Measurements from ENCODE around the gene S100A10.

Gene S100A10

DNA sequence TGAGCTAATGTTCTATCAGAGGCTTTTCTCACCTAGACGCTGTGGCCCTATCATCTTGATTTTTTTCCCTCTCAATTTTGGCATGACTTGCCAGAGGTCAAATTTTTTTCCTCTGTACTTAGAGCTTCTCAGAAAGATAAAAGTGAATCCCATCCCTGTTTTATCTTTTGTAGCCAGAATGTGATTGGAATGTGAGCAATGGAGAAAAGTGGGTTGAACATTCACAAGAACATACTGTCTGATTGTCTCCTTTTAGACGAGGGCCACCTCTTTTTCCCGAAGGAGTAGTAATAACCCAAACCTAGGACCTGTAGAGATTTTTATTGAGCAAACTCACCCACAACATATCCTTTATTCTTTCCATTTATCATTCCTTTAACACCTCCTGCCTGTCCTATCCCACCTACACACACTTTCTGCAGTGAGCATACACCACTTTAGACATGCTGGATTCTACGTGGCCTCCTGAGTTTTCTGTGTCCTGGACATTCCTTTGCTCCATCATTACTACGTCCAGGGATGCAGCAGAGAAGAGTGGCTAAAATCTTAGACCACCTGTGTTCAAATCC, 15.9 kb downstream of the S100A10 start:
- H3K27me3 ChIP-seq (replicated peaks) = no peaks in the 10 kb centered on the region

GRCh38 chr1:151976858-151977257, 16.8 kb downstream of the S100A10 start:
- TF ChIP-seq, protein P1, sequence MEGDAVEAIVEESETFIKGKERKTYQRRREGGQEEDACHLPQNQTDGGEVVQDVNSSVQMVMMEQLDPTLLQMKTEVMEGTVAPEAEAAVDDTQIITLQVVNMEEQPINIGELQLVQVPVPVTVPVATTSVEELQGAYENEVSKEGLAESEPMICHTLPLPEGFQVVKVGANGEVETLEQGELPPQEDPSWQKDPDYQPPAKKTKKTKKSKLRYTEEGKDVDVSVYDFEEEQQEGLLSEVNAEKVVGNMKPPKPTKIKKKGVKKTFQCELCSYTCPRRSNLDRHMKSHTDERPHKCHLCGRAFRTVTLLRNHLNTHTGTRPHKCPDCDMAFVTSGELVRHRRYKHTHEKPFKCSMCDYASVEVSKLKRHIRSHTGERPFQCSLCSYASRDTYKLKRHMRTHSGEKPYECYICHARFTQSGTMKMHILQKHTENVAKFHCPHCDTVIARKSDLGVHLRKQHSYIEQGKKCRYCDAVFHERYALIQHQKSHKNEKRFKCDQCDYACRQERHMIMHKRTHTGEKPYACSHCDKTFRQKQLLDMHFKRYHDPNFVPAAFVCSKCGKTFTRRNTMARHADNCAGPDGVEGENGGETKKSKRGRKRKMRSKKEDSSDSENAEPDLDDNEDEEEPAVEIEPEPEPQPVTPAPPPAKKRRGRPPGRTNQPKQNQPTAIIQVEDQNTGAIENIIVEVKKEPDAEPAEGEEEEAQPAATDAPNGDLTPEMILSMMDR (IDR thresholded peaks at IDR 0.05; ENCODE audit: low read depth, low read length, missing control alignments) = no peak
- in situ Hi-C loops (cut with HindIII; ENCODE audit: low pct_ligation_motif_present, low sequenced_read_pairs) = no loop called here
- Histone ChIP-seq H3K27ac (no peak overlapping the region), H3K4me3 (ENCODE audit: low read depth, low read length) (no peak overlapping the region), H3K36me3 (replicated peaks) (peaks cover 8% of the 10 kb centered on the region), H3K27me3 (replicated peaks) (no peaks in the 10 kb centered on the region)
- peak; percentile 74 for DNase-seq

More for the DNA sequence above, 15.9 kb downstream of the S100A10 start:
- H3K4me3 ChIP-seq (ENCODE audit: low read depth, low read length) = no peak overlapping the region
- in situ Hi-C loops (cut with HindIII; ENCODE audit: low pct_ligation_motif_present, low sequenced_read_pairs) = no loop called here
- H3K27ac ChIP-seq = no peak overlapping the region
- DNase-seq = no peak
- TF ChIP-seq, protein P1 (IDR thresholded peaks at IDR 0.05; ENCODE audit: low read depth, low read length, missing control alignments) = no peak
- peaks cover 16% of the 10 kb centered on the region for H3K36me3 ChIP-seq (replicated peaks)

DNA sequence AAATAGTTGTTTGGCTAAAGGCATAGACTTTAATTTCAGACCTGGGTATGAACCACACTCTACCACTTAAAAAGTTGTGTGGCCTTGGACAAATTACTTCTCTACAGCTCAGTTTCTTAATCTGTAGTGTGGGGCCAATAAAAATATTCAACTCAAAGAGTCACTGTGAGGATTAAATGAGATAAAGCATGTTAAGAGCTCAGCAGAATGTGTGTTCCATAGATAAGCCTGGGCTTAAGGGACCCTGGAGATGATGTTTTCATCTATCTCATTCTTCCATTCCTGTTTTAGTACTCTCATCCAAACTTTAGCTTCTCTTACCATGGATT, 17.7 kb downstream of the S100A10 start:
- DNase-seq = no peak
- TF ChIP-seq, protein P1 (IDR thresholded peaks at IDR 0.05; ENCODE audit: low read depth, low read length, missing control alignments) = no peak
- Histone ChIP-seq H3K27ac (no peak overlapping the region), H3K4me3 (ENCODE audit: low read depth, low read length) (no peak overlapping the region), H3K27me3 (replicated peaks) (no peaks in the 10 kb centered on the region), H3K36me3 (replicated peaks) (no peaks in the 10 kb centered on the region)
- in situ Hi-C loops (cut with HindIII; ENCODE audit: low pct_ligation_motif_present, low sequenced_read_pairs) = no loop called here

DNA sequence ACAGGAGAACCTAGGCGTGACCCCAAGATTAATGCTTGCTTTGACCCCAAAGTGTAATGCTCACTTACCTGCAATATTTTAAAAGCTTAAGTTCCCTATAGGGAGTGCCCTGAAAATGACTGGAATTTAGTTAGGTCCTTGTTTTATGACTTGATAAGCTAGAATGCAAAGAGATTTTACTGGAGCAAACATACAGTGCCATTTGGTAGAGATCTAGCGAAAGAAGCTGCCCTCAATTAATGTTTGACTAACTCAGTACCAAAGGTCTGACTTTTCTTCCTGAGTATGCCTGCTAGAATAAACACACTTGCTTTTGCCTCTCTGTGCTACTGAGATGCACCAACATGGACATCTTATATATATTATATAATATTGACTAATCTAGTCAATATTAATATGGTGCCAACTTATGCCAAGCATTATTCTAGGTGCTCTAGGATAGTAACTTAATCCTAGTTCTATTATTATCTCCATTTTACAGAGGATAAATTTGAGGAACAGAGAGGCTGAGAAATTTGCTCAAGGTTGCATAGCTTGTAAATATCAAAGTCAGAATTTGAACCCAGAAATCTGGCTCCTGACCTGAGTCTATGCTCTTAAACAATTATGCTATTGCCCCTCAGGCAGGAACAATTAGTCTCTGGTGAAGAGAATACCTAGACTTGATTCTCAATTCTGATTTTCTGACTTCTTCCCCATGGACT, 18.2 kb downstream of the S100A10 start:
- H3K27me3 ChIP-seq (replicated peaks) = no peaks in the 10 kb centered on the region
- no peak overlapping the region for H3K4me3 ChIP-seq (ENCODE audit: low read depth, low read length)
- TF ChIP-seq, protein P1 (IDR thresholded peaks at IDR 0.05; ENCODE audit: low read depth, low read length, missing control alignments) = no peak
- H3K36me3 ChIP-seq (replicated peaks) = no peaks in the 10 kb centered on the region
- in situ Hi-C loops (cut with HindIII; ENCODE audit: low pct_ligation_motif_present, low sequenced_read_pairs) = no loop called here
- H3K27ac ChIP-seq = no peak overlapping the region
- DNase-seq = no peak

DNA sequence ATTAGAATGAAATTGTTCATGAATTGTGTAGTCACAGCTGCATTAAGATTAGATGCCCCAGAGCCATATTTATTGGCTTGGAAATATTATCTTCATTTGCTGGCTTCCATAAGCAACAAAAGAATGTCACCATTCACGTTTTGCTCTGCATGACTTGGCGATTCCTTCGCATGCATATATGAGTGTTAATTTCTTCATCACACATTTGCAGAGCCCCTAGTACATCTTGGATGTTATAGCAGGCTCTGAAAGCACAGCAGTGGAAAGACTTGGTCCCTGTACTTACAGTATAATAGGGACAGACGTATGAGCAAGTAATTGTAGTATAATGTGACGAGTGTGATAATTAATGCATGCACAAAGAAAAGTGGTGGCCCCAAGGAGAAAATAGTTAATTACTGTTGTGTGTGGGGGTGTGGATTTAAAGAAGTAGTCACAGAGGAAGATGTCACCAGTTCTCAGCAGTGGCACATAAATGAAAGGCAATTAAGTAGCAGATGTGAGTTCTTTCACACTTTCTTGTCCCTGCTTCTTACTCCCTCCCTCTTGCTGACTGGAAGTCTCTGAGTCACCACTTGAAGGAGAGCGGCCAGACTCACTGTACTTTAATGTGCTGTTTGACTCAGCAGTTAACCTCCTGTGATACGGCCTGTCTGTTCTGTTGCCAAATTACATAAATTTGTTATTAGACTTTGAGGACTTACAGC, 21.0 kb downstream of the S100A10 start:
- Histone ChIP-seq H3K36me3 (replicated peaks) (no peaks in the 10 kb centered on the region), H3K27ac (no peak overlapping the region), H3K27me3 (replicated peaks) (no peaks in the 10 kb centered on the region), H3K4me3 (ENCODE audit: low read depth, low read length) (no peak overlapping the region)
- DNase-seq = peak; percentile 79
- TF ChIP-seq, protein P1 (IDR thresholded peaks at IDR 0.05; ENCODE audit: low read depth, low read length, missing control alignments) = no peak
- in situ Hi-C loops (cut with HindIII; ENCODE audit: low pct_ligation_motif_present, low sequenced_read_pairs) = no loop called here

All from brain microvascular endothelial cell (primary cell).